MG63 (cell line): Measurements from ENCODE around the gene RSPH1. TPM values are rescaled to one million over a fixed set of nuclear protein-coding genes. Genes with fewer than 3 reads are reported as not detected.
A peak's percentile ranks its signal among the peaks of the same experiment; 100 is the strongest.

Experiments
- DNase-seq: peaks from one replicate; pipeline ENCODE4 v3.0.0-alpha.2; 2020
- H3K27me3 ChIP-seq: fragments of 250-450 bp; sonication (Bioruptor Pico); 2 replicates; pipeline ENCODE4 v1.5.1; 2020; ENCODE audit warnings: mild to moderate bottlenecking, moderate library complexity
- H3K36me3 ChIP-seq: fragments of 250-450 bp; sonication (Bioruptor Pico); 2 replicates; pipeline ENCODE4 v1.5.1; 2020; ENCODE audit warnings: mild to moderate bottlenecking, moderate library complexity
- H3K4me3 ChIP-seq: fragments of 250-450 bp; sonication (Bioruptor Pico); 2 replicates; pipeline ENCODE4 v1.5.1; 2020; ENCODE audit warnings: mild to moderate bottlenecking, moderate library complexity
- H3K9me3 ChIP-seq: fragments of 250-450 bp; sonication (Bioruptor Pico); 2 replicates; pipeline ENCODE4 v1.5.1; 2020; ENCODE audit warnings: mild to moderate bottlenecking, moderate library complexity
- total RNA-seq: library from RNA; depleted of rRNA; stranded (reverse); fragments of >200 nt; shearing (Covaris generic); gene quantifications from 2 replicates; pipeline ENCODE4 v1.2.3, GENCODE V29; 2014; ENCODE audit warnings: low replicate concordance

RSPH1 gene
- total RNA-seq, 1 experiment from 2014 or later = not detected

DNA sequence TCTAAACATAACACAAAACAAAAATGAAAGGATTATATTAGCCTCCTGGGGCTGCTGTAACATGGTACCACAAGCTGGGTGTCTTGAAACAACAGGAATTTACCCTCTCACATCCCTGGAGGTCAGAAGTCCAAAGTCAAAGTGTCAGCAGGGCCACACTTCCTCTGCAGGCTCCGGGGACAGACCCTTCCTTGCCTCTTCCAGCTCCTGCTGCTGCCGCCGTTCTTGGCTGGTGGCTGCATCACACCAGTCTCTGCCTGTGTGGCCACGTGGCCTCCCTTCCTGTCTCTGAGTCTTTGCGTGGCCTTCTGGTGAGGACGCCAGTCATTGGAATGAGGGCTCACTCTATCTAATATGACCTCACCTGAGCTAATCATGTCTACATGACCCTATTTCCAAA lies 25.8 kb upstream of the RSPH1 start:
- no peak for DNase-seq
- H3K4me3 ChIP-seq = no peak overlapping the region
- peaks cover 4% of the 10 kb centered on the region for H3K36me3 ChIP-seq
- no peaks in the 10 kb centered on the region for H3K27me3 ChIP-seq
- H3K9me3 ChIP-seq = no peaks in the 10 kb centered on the region

GRCh38 chr21:42521384-42521783 lies 25.4 kb upstream of the RSPH1 start:
- Histone ChIP-seq H3K27me3 (no peaks in the 10 kb centered on the region), H3K9me3 (no peaks in the 10 kb centered on the region), H3K4me3 (no peak overlapping the region), H3K36me3 (peaks cover 4% of the 10 kb centered on the region)
- DNase-seq = no peak

GRCh38 chr21:42520628-42521253 lies 24.7 kb upstream of the RSPH1 start:
- H3K4me3 ChIP-seq = no peak overlapping the region
- H3K27me3 ChIP-seq = no peaks in the 10 kb centered on the region
- H3K36me3 ChIP-seq = peaks cover 4% of the 10 kb centered on the region
- H3K9me3 ChIP-seq = no peaks in the 10 kb centered on the region
- no peak for DNase-seq

- no peak overlapping the region for H3K4me3 ChIP-seq
- no peaks in the 10 kb centered on the region for H3K27me3 ChIP-seq
- peaks cover 4% of the 10 kb centered on the region for H3K36me3 ChIP-seq
- H3K9me3 ChIP-seq = no peaks in the 10 kb centered on the region
- no peak for DNase-seq
Observed at GRCh38 chr21:42518626-42519025, 22.6 kb upstream of the RSPH1 start.

DNA sequence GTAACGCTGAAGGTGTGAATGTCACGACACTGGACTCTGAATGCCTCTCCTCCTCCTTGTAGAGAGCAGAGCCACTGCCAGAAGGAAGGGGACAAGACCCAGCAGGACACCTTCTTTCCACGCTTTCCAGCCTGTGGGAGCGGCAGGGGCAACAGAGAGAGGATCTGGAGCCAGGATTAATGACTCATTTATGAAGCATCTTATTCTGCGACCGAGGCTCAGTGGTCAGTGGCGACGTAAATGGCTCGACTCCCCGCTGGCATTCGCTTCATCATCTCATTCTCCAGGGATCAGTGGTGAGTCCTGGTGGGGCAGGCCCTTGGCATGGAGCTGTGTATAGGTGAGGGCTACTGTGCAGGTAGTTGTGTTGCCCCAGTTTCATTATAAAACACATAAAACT lies 22.2 kb upstream of the RSPH1 start:
- Histone ChIP-seq H3K9me3 (no peaks in the 10 kb centered on the region), H3K4me3 (no peak overlapping the region), H3K36me3 (peaks cover 4% of the 10 kb centered on the region), H3K27me3 (no peaks in the 10 kb centered on the region)
- DNase-seq = peak; percentile 77

GRCh38 chr21:42515708-42516502 lies 19.9 kb upstream of the RSPH1 start:
- Histone ChIP-seq H3K9me3 (no peaks in the 10 kb centered on the region), H3K27me3 (no peaks in the 10 kb centered on the region), H3K36me3 (peaks cover 4% of the 10 kb centered on the region), H3K4me3 (no peak overlapping the region)
- DNase-seq = no peak

DNA sequence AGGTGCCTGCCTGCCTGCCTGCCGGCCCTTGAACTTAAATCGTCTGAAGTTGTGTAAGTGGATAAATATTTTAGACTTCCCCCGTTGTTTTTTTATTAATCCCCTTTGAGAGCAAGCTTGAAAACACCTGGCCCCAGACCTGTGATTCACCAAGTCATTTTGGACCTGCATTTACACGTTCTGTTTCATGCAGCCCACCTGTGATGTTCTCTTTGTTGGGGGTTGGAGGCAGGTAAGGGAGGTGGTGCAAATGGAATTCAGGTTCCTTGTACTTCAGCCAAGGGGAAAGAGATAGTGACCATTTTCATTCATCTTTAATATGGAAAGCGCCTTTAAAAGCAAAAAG lies 18.8 kb upstream of the RSPH1 start:
- no peaks in the 10 kb centered on the region for H3K9me3 ChIP-seq
- peaks cover 4% of the 10 kb centered on the region for H3K36me3 ChIP-seq
- DNase-seq = no peak
- H3K4me3 ChIP-seq = peak overlapping the region; percentile 69
- no peaks in the 10 kb centered on the region for H3K27me3 ChIP-seq

GRCh38 chr21:42513985-42514882 lies 18.2 kb upstream of the RSPH1 start:
- peak overlapping the region; percentile 69 for H3K4me3 ChIP-seq
- DNase-seq = peak; percentile 54
- no peaks in the 10 kb centered on the region for H3K9me3 ChIP-seq
- H3K27me3 ChIP-seq = no peaks in the 10 kb centered on the region
- H3K36me3 ChIP-seq = peaks cover 4% of the 10 kb centered on the region

DNA sequence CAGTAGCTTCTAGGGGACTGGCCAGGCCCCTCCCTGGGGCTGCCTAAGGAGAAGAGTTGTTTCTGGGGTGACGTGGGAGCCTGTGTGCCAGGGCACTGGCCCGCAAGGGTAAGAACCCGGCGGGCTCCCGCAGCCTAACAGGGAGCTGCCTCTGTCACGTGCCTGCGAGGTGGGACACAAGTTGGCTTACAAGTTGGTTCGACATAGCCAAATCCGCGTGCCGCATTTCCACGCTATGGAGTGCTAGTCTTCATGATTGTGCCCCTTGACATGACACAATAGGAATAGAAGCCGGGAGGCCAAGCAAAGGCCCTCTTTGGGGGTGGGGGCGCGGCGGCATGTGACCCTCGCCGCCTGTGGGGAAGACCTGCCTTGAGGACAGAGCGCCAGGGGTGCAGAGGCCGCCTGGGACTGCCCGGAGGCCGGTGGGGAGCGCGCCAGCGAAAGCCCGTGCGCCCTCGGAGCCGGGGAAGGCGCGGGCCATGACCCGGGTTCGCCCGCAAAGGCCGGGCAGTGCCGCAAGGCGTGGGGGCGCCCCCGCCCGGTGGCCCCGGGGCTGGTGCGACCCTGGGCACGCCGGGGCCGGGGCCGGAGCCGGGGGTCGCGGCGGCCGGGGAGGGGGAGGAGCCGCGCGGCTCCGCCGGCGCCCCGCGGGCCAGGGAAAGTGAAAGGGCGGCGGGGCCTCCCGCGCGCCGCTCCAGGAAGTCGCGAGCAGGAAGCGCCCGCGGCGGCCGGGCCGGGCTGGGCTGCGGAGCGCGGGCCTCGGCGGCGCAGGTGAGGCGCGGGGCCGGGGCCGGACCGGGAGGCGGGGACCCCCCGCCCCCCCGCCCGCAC lies 17.3 kb upstream of the RSPH1 start, which contains the start of gene SLC37A1:
TSS of gene SLC37A1 (plus strand) at position 702 of the 834 bp plus-strand sequence. CDS start 4,603 bp downstream, outside the sequence.
- H3K4me3 ChIP-seq = peak within 1 kb of the TSS; percentile 69
- H3K9me3 ChIP-seq = no peaks in the 10 kb centered on the region
- peaks cover under 1% of the 10 kb centered on the region for H3K36me3 ChIP-seq
- DNase-seq = peak; percentile 39
- H3K27me3 ChIP-seq = no peaks in the 10 kb centered on the region

- Histone ChIP-seq H3K4me3 (no peak overlapping the region; the same call in 1 of the 2 replicates), H3K27me3 (no peaks in the 10 kb centered on the region)
- DNase-seq = no peak
Observed at GRCh38 chr21:42512346-42513034, 16.5 kb upstream of the RSPH1 start.

GRCh38 chr21:42509244-42509643 lies 13.2 kb upstream of the RSPH1 start:
- H3K9me3 ChIP-seq = no peaks in the 10 kb centered on the region
- H3K27me3 ChIP-seq = peaks cover 4% of the 10 kb centered on the region; the same call in 1 of the 2 replicates
- H3K36me3 ChIP-seq = no peaks in the 10 kb centered on the region
- DNase-seq = no peak
- no peak overlapping the region for H3K4me3 ChIP-seq

More at GRCh38 chr21:42512346-42513034, 16.5 kb upstream of the RSPH1 start:
- Histone ChIP-seq H3K9me3 (no peaks in the 10 kb centered on the region), H3K36me3 (no peaks in the 10 kb centered on the region)

DNA sequence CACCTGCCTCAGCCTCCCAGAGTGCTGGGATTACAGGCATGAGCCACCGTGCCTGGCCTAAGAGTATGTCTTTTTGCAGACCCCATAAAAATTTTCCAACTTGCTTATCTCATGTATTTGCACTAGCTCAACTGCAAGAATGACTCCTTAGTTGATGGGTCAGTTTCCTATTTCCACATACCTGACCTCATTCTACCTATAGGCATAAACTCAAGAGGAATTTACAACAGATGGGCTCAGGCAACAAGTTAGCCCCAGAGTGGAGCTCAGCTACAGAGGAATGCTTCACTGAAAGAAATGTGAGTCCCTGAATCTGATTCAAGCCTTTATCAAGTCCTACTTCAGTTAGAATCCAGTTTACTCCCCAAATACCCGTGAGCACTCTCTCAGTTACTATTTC lies 12.3 kb upstream of the RSPH1 start:
- H3K36me3 ChIP-seq = no peaks in the 10 kb centered on the region
- peaks cover 4% of the 10 kb centered on the region; the same call in 1 of the 2 replicates for H3K27me3 ChIP-seq
- no peak overlapping the region for H3K4me3 ChIP-seq

DNA sequence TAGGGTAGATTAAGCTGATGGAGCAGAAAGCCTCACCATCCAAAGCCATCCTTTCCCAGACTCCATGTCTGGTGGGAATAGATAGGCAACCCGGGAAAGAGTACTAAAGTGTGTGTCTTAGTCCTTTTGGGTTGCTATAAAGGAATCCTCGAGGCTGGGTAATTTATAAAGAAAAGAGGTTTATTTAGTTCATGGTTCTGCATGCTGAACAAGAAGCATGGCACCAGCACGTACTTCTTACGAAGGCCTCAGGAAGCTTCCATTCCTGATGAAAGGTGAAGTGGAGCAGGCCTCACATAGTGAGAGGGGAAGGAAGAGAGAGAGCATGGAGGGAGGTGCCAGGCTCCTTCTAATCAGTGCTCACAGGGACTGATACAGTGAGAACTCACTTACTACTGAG lies 11.4 kb upstream of the RSPH1 start:
- Histone ChIP-seq H3K36me3 (no peaks in the 10 kb centered on the region), H3K4me3 (no peak overlapping the region), H3K9me3 (no peaks in the 10 kb centered on the region), H3K27me3 (peaks cover 4% of the 10 kb centered on the region; the same call in 1 of the 2 replicates)
- no peak for DNase-seq

More for the DNA sequence above, 12.3 kb upstream of the RSPH1 start:
- H3K9me3 ChIP-seq = no peaks in the 10 kb centered on the region
- DNase-seq = no peak

GRCh38 chr21:42505090-42505726 lies 9.2 kb upstream of the RSPH1 start:
- H3K27me3 ChIP-seq = peaks cover 4% of the 10 kb centered on the region; the same call in 1 of the 2 replicates
- no peaks in the 10 kb centered on the region for H3K36me3 ChIP-seq
- DNase-seq = no peak
- H3K4me3 ChIP-seq = no peak overlapping the region
- no peaks in the 10 kb centered on the region for H3K9me3 ChIP-seq

DNA sequence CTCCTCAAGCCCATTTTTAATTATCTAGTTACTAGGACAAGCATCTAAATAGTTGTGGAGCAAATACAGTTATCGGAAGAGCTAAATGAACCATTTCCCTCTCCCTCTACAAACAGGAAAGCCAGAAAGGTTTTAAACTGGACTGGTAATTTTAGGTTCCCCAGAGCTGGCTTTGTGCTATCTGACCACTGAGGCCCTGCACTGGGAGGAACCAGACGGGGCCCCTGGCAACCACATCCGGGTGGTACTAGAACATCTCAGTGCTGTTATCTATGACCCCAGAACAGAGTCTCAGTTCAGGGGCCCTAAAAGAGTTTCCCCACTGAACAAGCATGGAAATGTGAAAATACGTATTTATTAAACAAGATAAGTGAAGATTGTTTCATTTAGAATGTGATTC lies 7.7 kb upstream of the RSPH1 start:
- no peak for DNase-seq
- H3K27me3 ChIP-seq = peaks cover 4% of the 10 kb centered on the region; the same call in 1 of the 2 replicates
- no peaks in the 10 kb centered on the region for H3K9me3 ChIP-seq
- no peaks in the 10 kb centered on the region for H3K36me3 ChIP-seq
- no peak overlapping the region for H3K4me3 ChIP-seq
